Type B pancreatic cell (in vitro differentiated cells): ENCODE measurements around the gene SIRPG. TPM values are rescaled to one million over a fixed set of nuclear protein-coding genes. Genes with fewer than 3 reads are reported as not detected.

Experiments
- DNase-seq: peaks from one replicate; pipeline ENCODE4 v3.0.0; 2021; ENCODE audit warnings: mixed read lengths; ENCODE audit not compliant: unreplicated experiment; ENCODE audit errors: extremely low spot score
- H3K27ac Mint-ChIP-seq: 2 replicates; pipeline ENCODE4 v1.8.0; 2021; ENCODE audit warnings: mild to moderate bottlenecking, mixed read lengths
- H3K27me3 Mint-ChIP-seq: 2 replicates; pipeline ENCODE4 v1.8.0; 2021; ENCODE audit warnings: mixed read lengths
- H3K36me3 Mint-ChIP-seq: 2 replicates; pipeline ENCODE4 v1.8.0; 2021; ENCODE audit warnings: mixed read lengths
- H3K4me1 Mint-ChIP-seq: one replicate; pipeline ENCODE4 v1.8.0; 2021; ENCODE audit warnings: mixed read lengths; ENCODE audit not compliant: unreplicated experiment
- H3K4me3 Mint-ChIP-seq: 2 replicates; pipeline ENCODE4 v1.8.0; 2021; ENCODE audit warnings: mild to moderate bottlenecking, mixed read lengths
- H3K9me3 Mint-ChIP-seq: 2 replicates; pipeline ENCODE4 v1.8.0; 2021; ENCODE audit warnings: mixed read lengths
- total RNA-seq: library from RNA; stranded (reverse); gene quantifications from 2 replicates; pipeline ENCODE4 v1.2.1, GENCODE V29; 2021; ENCODE audit warnings: low replicate concordance
- TF ChIP-seq, protein P1 (sequence below): fragments of 200-600 bp; sonication (generic); conservative IDR thresholded peaks from 2 replicates; pipeline ENCODE4 v1.5.0; 2021; ENCODE audit warnings: antibody characterized with exemption, mild to moderate bottlenecking

Gene SIRPG
- total RNA-seq, 1 donor from 2014 or later: not detected

DNA sequence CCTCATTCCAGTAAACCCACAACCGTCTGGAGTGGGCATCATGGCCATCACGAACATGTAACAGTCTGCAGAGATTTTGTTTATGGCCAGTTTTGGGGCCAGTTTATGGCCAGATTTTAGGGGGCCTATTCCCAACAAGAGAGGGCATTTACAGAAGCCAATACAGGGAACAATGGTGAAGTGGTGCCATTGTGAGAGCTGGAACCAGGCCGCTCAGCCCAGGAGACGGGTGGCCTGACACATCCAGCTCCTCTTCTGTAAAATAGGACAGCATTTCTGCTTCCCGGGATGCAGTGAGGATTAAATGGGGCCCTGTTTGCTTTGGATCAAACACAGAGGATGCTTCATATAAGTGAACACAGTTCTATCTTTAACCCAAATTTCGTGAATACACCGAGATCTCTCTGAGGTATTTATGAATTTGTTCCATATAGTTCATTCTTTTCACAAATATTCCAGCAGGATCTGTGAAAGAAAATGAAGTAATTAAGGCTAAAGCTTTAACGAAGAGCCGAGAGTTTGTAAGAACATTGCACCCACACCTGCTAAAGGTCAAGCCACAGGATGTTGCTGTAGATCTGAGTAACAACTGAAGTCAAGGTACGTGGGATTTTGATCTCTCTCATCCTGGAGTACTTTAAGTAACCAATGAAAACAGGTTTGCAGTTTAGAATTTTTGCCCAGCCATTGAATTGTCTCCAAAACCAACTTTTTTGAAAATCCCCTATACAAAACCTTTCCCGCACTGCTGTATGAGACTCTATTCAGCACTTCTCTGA, 14.5 kb upstream of the SIRPG start:
- H3K27me3 Mint-ChIP-seq: peaks cover 8% of the 10 kb centered on the region
- H3K4me1 Mint-ChIP-seq: peaks cover 3% of the 10 kb centered on the region
- no peaks in the 10 kb centered on the region for H3K9me3 Mint-ChIP-seq
- H3K36me3 Mint-ChIP-seq: no peaks in the 10 kb centered on the region
- no peak for DNase-seq
- TF ChIP-seq, protein P1, sequence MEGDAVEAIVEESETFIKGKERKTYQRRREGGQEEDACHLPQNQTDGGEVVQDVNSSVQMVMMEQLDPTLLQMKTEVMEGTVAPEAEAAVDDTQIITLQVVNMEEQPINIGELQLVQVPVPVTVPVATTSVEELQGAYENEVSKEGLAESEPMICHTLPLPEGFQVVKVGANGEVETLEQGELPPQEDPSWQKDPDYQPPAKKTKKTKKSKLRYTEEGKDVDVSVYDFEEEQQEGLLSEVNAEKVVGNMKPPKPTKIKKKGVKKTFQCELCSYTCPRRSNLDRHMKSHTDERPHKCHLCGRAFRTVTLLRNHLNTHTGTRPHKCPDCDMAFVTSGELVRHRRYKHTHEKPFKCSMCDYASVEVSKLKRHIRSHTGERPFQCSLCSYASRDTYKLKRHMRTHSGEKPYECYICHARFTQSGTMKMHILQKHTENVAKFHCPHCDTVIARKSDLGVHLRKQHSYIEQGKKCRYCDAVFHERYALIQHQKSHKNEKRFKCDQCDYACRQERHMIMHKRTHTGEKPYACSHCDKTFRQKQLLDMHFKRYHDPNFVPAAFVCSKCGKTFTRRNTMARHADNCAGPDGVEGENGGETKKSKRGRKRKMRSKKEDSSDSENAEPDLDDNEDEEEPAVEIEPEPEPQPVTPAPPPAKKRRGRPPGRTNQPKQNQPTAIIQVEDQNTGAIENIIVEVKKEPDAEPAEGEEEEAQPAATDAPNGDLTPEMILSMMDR: no peak
- no peak overlapping the region for H3K27ac Mint-ChIP-seq
- no peak overlapping the region for H3K4me3 Mint-ChIP-seq

DNA sequence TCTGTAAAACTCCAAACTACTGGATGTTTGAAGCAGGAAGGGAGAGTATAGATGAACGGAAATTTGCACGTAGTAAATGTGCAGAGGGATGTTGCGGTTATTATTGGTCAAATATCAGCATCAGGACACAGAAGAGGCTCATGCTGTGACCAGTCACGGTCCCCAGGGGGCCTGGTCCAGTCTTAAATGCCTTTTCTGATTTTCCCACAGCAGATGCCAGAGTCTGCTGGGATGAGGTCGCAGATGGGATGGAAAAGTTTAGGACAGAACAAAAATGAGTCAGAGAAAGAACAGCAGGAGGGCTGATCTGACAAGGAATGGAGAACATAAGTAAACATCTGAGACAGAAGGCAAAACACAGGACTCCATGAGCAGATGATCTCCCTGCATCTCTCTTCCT, 11.7 kb upstream of the SIRPG start:
- TF ChIP-seq, protein P1: no peak
- peaks cover 3% of the 10 kb centered on the region for H3K4me1 Mint-ChIP-seq
- no peaks in the 10 kb centered on the region for H3K36me3 Mint-ChIP-seq
- H3K27ac Mint-ChIP-seq: no peak overlapping the region
- no peak for DNase-seq
- H3K4me3 Mint-ChIP-seq: no peak overlapping the region
- H3K9me3 Mint-ChIP-seq: no peaks in the 10 kb centered on the region
- H3K27me3 Mint-ChIP-seq: peaks cover 6% of the 10 kb centered on the region

DNA sequence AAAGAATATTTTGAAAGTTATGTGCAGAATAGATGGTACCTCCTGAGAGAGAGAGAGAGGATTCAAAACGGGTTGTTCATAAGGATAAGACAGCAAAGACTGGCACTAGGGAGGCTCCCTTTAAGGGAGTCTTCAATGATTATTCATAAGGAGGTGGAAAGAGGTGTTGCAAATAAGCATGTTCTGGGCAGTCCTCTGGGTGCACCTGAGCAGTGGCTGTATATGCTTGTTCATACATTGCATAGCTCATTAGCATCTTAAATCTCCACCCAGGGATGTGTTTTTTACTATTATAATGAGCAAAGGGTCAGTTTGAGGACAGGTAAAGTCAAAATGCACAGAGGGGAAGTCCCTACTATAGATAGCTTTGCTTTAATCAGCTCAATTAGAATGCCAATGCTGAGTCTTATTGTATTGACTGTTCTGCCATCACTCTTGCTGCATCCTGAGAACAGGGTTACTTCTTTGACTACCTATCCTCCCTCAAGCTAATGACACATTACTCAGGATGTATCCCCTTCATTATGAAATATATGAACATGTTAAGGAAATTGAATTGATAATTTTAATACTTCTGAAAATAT, 10.0 kb upstream of the SIRPG start:
- no peak overlapping the region for H3K4me3 Mint-ChIP-seq
- no peak for DNase-seq
- H3K9me3 Mint-ChIP-seq: no peaks in the 10 kb centered on the region
- peaks cover 6% of the 10 kb centered on the region for H3K27me3 Mint-ChIP-seq
- no peak overlapping the region for H3K27ac Mint-ChIP-seq
- H3K36me3 Mint-ChIP-seq: no peaks in the 10 kb centered on the region
- TF ChIP-seq, protein P1: no peak
- H3K4me1 Mint-ChIP-seq: peaks cover 3% of the 10 kb centered on the region

DNA sequence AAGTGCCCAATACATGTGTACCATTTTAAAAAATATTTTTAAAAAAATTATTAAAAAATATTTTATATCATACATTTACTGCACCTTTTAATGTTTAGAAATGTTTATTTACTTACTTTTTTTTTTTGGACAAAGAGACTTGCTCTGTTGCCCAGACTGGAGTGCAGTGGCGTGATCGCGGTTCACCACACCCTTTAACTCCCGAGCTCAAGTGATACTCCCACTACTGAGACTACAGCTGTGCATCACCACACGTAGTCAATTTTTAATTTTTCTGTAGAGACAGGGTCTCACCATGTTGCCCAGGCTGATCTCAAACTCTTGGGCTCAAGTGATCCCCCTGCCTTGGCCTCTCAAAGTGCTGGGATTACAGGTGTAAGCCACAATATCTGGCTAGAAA, 9.2 kb upstream of the SIRPG start:
- Mint-ChIP-seq H3K27ac (no peak overlapping the region), H3K27me3 (peaks cover 6% of the 10 kb centered on the region), H3K36me3 (no peaks in the 10 kb centered on the region), H3K4me1 (peaks cover 3% of the 10 kb centered on the region), H3K9me3 (no peaks in the 10 kb centered on the region), H3K4me3 (no peak overlapping the region)
- TF ChIP-seq, protein P1: no peak
- no peak for DNase-seq

DNA sequence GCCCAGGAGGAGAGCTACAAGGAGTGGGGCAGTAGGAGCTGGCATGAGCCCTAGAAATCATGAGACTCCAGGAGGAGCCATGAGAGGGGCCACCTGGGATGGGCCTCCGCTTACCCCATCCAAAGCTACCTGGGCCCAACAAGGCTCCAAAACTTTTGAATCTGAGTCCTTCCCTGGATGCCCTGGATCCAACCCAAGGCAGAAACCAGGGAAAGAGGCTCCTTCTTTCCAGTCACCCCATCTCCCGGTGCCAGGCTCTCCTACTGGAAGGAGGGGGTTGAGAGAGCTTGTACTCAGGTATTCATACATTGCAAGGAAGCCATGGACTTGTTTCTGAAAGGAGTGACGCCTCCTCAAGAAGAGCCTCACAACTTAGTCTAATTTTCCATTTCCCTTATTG, 7.8 kb upstream of the SIRPG start:
- TF ChIP-seq, protein P1: no peak
- no peak for DNase-seq
- no peaks in the 10 kb centered on the region for H3K9me3 Mint-ChIP-seq
- peaks cover 3% of the 10 kb centered on the region for H3K4me1 Mint-ChIP-seq
- H3K4me3 Mint-ChIP-seq: no peak overlapping the region
- no peak overlapping the region for H3K27ac Mint-ChIP-seq
- H3K27me3 Mint-ChIP-seq: peaks cover 9% of the 10 kb centered on the region
- H3K36me3 Mint-ChIP-seq: no peaks in the 10 kb centered on the region
